H1 (cell line): ENCODE measurements around the gene ATCAY. TPM values are rescaled to one million over a fixed set of nuclear protein-coding genes. Genes with fewer than 3 reads are reported as not detected.

Source experiments
- CTCF ChIA-PET: fragments of 300-600 bp; sonication (Branson Sonifier 250); formaldehyde crosslinking; loops from one replicate; lab custom pipeline; 2021; ENCODE audit not compliant: partially characterized antibody; lab: Charles Lee
- POLR2A ChIA-PET: fragments of 300-600 bp; sonication (Branson Sonifier 250); formaldehyde crosslinking; loops from one replicate; lab custom pipeline; 2021; ENCODE audit warnings: inconsistent platforms; ENCODE audit not compliant: partially characterized antibody; lab: Charles Lee
- DNase-seq, 2 experiments: peaks; one replicate each; pipeline versions ENCODE4 v3.0.0 to v3.0.0-alpha.2; 2010 to 2022; ENCODE audit warnings: low spot score in 2 of 2, low read depth in 1 of 2, mixed read lengths in 1 of 2
- FAIRE-seq: peaks from 2 replicates; lab custom pipeline; 2011; peaks lifted over from hg19 to GRCh38; lab: Jason Lieb, UNC
- H2AFZ ChIP-seq: 2 replicates; pipeline ENCODE4 v1.8.1; 2012; ENCODE audit warnings: low read length, inconsistent platforms
- H2AK5ac ChIP-seq: 2 replicates; pipeline ENCODE4 v1.6.1; 2013; ENCODE audit warnings: low read depth, low read length
- H2BK120ac ChIP-seq: replicated peaks from 2 replicates; pipeline ENCODE3; 2013; ENCODE audit warnings: low read depth, low read length, inconsistent platforms
- H2BK12ac ChIP-seq: 2 replicates; pipeline ENCODE4 v1.6.1; 2013; ENCODE audit warnings: low read depth, low read length
- H2BK15ac ChIP-seq: 2 replicates; pipeline ENCODE4 v1.6.1; 2013; ENCODE audit warnings: low read length
- H2BK20ac ChIP-seq: 2 replicates; pipeline ENCODE4 v1.6.1; 2013; ENCODE audit warnings: low read length
- H2BK5ac ChIP-seq: 2 replicates; pipeline ENCODE4 v1.6.1; 2013; ENCODE audit warnings: low read depth, low read length
- H3K14ac ChIP-seq: 2 replicates; pipeline ENCODE4 v1.6.1; 2013; ENCODE audit warnings: inconsistent platforms; ENCODE audit not compliant: insufficient read length
- H3K18ac ChIP-seq: 2 replicates; pipeline ENCODE4 v1.6.1; 2013; ENCODE audit warnings: low read length; ENCODE audit errors: extremely low read depth
- H3K23ac ChIP-seq: 2 replicates; pipeline ENCODE4 v1.6.1; 2013; ENCODE audit warnings: inconsistent platforms; ENCODE audit not compliant: insufficient read length
- H3K23me2 ChIP-seq: 2 replicates; pipeline ENCODE4 v1.6.1; 2013; ENCODE audit warnings: low read depth, low read length
- H3K27ac ChIP-seq: 2 replicates; pipeline ENCODE4 v1.6.1; 2011; ENCODE audit warnings: low read depth, low read length, inconsistent platforms
- H3K27me3 ChIP-seq, 4 experiments: replicated peaks in 1 of 4; 1 replicate in 1 of 4; 2 replicates in 3 of 4; pipeline versions ENCODE4 v1.6.1 to v1.8.1; 2011 to 2013; ENCODE audit warnings: low read length in 3 of 4, mild to moderate bottlenecking in 3 of 4, inconsistent platforms in 2 of 4, mixed read lengths in 2 of 4, moderate library complexity in 1 of 4; ENCODE audit not compliant: control insufficient read depth in 3 of 4, insufficient read depth in 3 of 4; ENCODE audit errors: extremely low read depth in 1 of 4
- H3K36me3 ChIP-seq, 4 experiments: 2 replicates each; pipeline versions ENCODE4 v1.6.1 to v1.8.1; 2011 to 2013; ENCODE audit warnings: mild to moderate bottlenecking in 4 of 4, low read length in 3 of 4, moderate library complexity in 2 of 4, control low read depth in 1 of 4, inconsistent platforms in 1 of 4; ENCODE audit not compliant: insufficient read depth in 4 of 4, control insufficient read depth in 2 of 4
- H3K4ac ChIP-seq: replicated peaks from 2 replicates; pipeline ENCODE3; 2013; ENCODE audit warnings: low read length, low read depth, mixed read lengths, inconsistent platforms; ENCODE audit not compliant: insufficient read length
- H3K4me1 ChIP-seq, 4 experiments: replicated peaks in 1 of 4; 1 replicate in 1 of 4; 2 replicates in 3 of 4; pipeline versions ENCODE4 v1.6.1 to v1.8.1; 2011 to 2013; ENCODE audit warnings: low read length in 3 of 4, inconsistent platforms in 2 of 4, mixed read lengths in 1 of 4; ENCODE audit not compliant: insufficient read depth in 4 of 4, control insufficient read depth in 3 of 4
- H3K4me2 ChIP-seq, 2 experiments: 2 replicates each; pipeline versions ENCODE4 v1.6.1 to v1.8.1; 2011 to 2013; ENCODE audit warnings: low read depth in 2 of 2, low read length in 2 of 2, control low read depth in 1 of 2, inconsistent platforms in 1 of 2, mild to moderate bottlenecking in 1 of 2; ENCODE audit not compliant: insufficient read depth in 1 of 2
- H3K4me3 ChIP-seq, 4 experiments: fragments of 200-600, 300-600 bp in 1 of 4; sonication (generic), shearing (Covaris generic), sonication (Bioruptor Twin) in 1 of 4; 2 replicates each; pipeline versions ENCODE4 v1.5.1 to v1.8.1; 2011 to 2016; ENCODE audit warnings: low read length in 4 of 4, low read depth in 3 of 4, control low read depth in 2 of 4, inconsistent platforms in 2 of 4, mild to moderate bottlenecking in 2 of 4, mixed read lengths in 1 of 4, moderate library complexity in 1 of 4; ENCODE audit not compliant: insufficient read depth in 2 of 4; ENCODE audit errors: extremely low read depth in 1 of 4
- H3K56ac ChIP-seq: replicated peaks from 2 replicates; pipeline ENCODE3; 2013; ENCODE audit warnings: low read depth, mild to moderate bottlenecking, mixed read lengths, low read length, inconsistent platforms; ENCODE audit not compliant: insufficient read length
- H3K79me1 ChIP-seq: 2 replicates; pipeline ENCODE4 v1.6.1; 2013; ENCODE audit warnings: low read depth, low read length, control low read depth
- H3K79me2 ChIP-seq, 2 experiments: 2 replicates each; pipeline versions ENCODE4 v1.6.1 to v1.8.1; 2012 to 2013; ENCODE audit warnings: low read length in 2 of 2, mild to moderate bottlenecking in 2 of 2, inconsistent platforms in 1 of 2; ENCODE audit not compliant: insufficient read depth in 2 of 2, control insufficient read depth in 1 of 2
- H3K9ac ChIP-seq, 4 experiments: replicated peaks in 1 of 4; 1 replicate in 1 of 4; 2 replicates in 3 of 4; pipeline versions ENCODE4 v1.6.1 to v1.8.1; 2011 to 2013; ENCODE audit warnings: low read depth in 3 of 4, low read length in 3 of 4, control low read depth in 2 of 4, mild to moderate bottlenecking in 2 of 4, moderate library complexity in 2 of 4, inconsistent platforms in 1 of 4; ENCODE audit errors: extremely low read depth in 1 of 4
- H3K9me3 ChIP-seq, 2 experiments: 2 replicates each; pipeline versions ENCODE4 v1.6.1 to v1.8.1; 2012 to 2013; ENCODE audit warnings: mild to moderate bottlenecking in 2 of 2, moderate library complexity in 2 of 2, control low read depth in 1 of 2, inconsistent platforms in 1 of 2, low read depth in 1 of 2, low read length in 1 of 2, mixed read lengths in 1 of 2; ENCODE audit not compliant: insufficient read depth in 2 of 2
- H4K20me1 ChIP-seq, 2 experiments: replicated peaks in 1 of 2; 2 replicates each; pipeline versions ENCODE3 to v1.8.1; 2011 to 2013; ENCODE audit warnings: inconsistent platforms in 2 of 2, low read length in 2 of 2, mild to moderate bottlenecking in 1 of 2; ENCODE audit not compliant: insufficient read depth in 2 of 2, control insufficient read depth in 1 of 2
- H4K5ac ChIP-seq: 2 replicates; pipeline ENCODE4 v1.6.1; 2013; ENCODE audit warnings: low read length, low read depth, mixed read lengths, inconsistent platforms; ENCODE audit not compliant: insufficient read length
- H4K8ac ChIP-seq: 2 replicates; pipeline ENCODE4 v1.8.0; 2013; ENCODE audit warnings: mild to moderate bottlenecking, moderate library complexity, low read length, inconsistent platforms; ENCODE audit not compliant: insufficient read depth; ENCODE audit errors: extremely low read depth
- H4K91ac ChIP-seq: replicated peaks from 2 replicates; pipeline ENCODE3; 2013; ENCODE audit warnings: low read length, mixed read lengths, inconsistent platforms; ENCODE audit not compliant: insufficient read length
- BACH1 ChIP-seq: IDR thresholded peaks from 2 replicates; pipeline ENCODE4 v1.6.1; 2012; ENCODE audit warnings: low read length, improper control_type of control experiment
- FOSL1 ChIP-seq: IDR thresholded peaks from 2 replicates; pipeline ENCODE4 v1.6.1; 2011; ENCODE audit warnings: mild to moderate bottlenecking, low read depth, low read length, moderate library complexity; ENCODE audit not compliant: insufficient read depth
- JUN ChIP-seq: IDR thresholded peaks from 2 replicates; pipeline ENCODE4 v1.6.1; 2011; ENCODE audit warnings: low read depth, mild to moderate bottlenecking, improper control_type of control experiment, low read length
- JUND ChIP-seq: IDR thresholded peaks from 2 replicates; pipeline ENCODE4 v1.6.1; 2011; ENCODE audit warnings: mild to moderate bottlenecking, improper control_type of control experiment, low read length
- POLR2A ChIP-seq, 2 experiments: IDR thresholded peaks; 1 replicate in 1 of 2; 2 replicates in 1 of 2; pipeline ENCODE4 v1.6.1; 2011; ENCODE audit warnings: low read depth in 2 of 2, low read length in 2 of 2, mild to moderate bottlenecking in 2 of 2; ENCODE audit errors: control extremely low read depth in 1 of 2
- RBBP5 ChIP-seq: IDR thresholded peaks from 2 replicates; pipeline ENCODE4 v1.7.1; 2012; ENCODE audit warnings: low read depth, mild to moderate bottlenecking, inconsistent platforms, low read length, moderate library complexity, borderline replicate concordance
- SAP30 ChIP-seq: fragments of 300-600 bp; sonication (generic); IDR thresholded peaks from 2 replicates; pipeline ENCODE4 v1.7.1; 2012; ENCODE audit warnings: low read length, moderate library complexity, mild to moderate bottlenecking, inconsistent platforms; ENCODE audit not compliant: insufficient read depth, insufficient replicate concordance
- SP2 ChIP-seq: IDR thresholded peaks from 2 replicates; pipeline ENCODE4 v1.6.1; 2012; ENCODE audit warnings: mild to moderate bottlenecking, low read length, inconsistent platforms
- TAF7 ChIP-seq: optimal IDR thresholded peaks from 2 replicates; pipeline ENCODE3; 2011; ENCODE audit warnings: low read depth, mild to moderate bottlenecking, inconsistent platforms, low read length, moderate library complexity, borderline replicate concordance
- WGBS, 2 experiments: shearing (Covaris generic) in 1 of 2; methylation state at CpG; one replicate each; pipeline versions ENCODE4 v1.1.6 to v1.1.7; 2013 to 2015; ENCODE audit warnings: low lambda C conversion rate in 2 of 2, mixed read lengths in 2 of 2, inconsistent platforms in 1 of 2, low coverage in 1 of 2, missing lambda C conversion rate in 1 of 2; ENCODE audit not compliant: insufficient replicate concordance in 2 of 2, insufficient coverage in 1 of 2, insufficient read length in 1 of 2; ENCODE audit errors: extremely low coverage in 1 of 2, missing lambda C conversion rate in 1 of 2; 5-methylcytosine and 5-hydroxymethylcytosine counted together
- polyA plus RNA-seq, 7 experiments: library from polyadenylated mRNA; depleted of rRNA in 3 of 7; stranded (reverse) in 5 of 7; unstranded in 2 of 7; fragments of >200 nt in 5 of 7; fragments of 200-250 nt in 2 of 7; gene quantifications; 1 replicate in 5 of 7; 2 replicates in 1 of 7; 4 replicates in 1 of 7; pipeline versions ENCODE4 v1.2.1 to v1.2.3, GENCODE V29; 2011 to 2013; ENCODE audit warnings: missing spikeins in 2 of 7, mixed read lengths in 2 of 7
- total RNA-seq: library from RNA; stranded (reverse); fragmentation: NEBNext Ultra II Directional; extraction: Animal tissue kit (Norgen Biotek cat#: 25700); gene quantifications from 2 replicates; pipeline ENCODE4 v1.2.1, GENCODE V29; 2021

The ATCAY gene
- total and polyA plus RNA-seq, 2 of the 8 experiments (the other 6 are each of a cell fraction or from before 2014, with no cell fraction given) = 24.4 to 33.8 TPM

GRCh38 chr19:3954107-3954506 is 73.6 kb downstream of the ATCAY start:
- Histone ChIP-seq H3K36me3 (peaks cover 2 to 13% (median 5%) of the 10 kb centered on the region in 4 experiments; a peak in 5 of 8 replicates), H3K27me3 (no peaks in the 10 kb centered on the region), H4K8ac (no peak overlapping the region), H3K79me1 (no peaks in the 10 kb centered on the region), H4K91ac (no peak overlapping the region), H3K23ac (no peak overlapping the region), H4K5ac (no peak overlapping the region), H2BK20ac (no peak overlapping the region), H3K4ac (no peak overlapping the region), H3K18ac (no peak overlapping the region), H2BK5ac (no peak overlapping the region), H2BK15ac (no peak overlapping the region), H2BK120ac (no peak overlapping the region), H2BK12ac (no peak overlapping the region), H2AK5ac (no peak overlapping the region), H4K20me1 (peaks cover 3 to 6% of the 10 kb centered on the region in 2 experiments), H3K79me2 (no peaks in the 10 kb centered on the region), H3K14ac (no peak overlapping the region), H3K23me2 (no peaks in the 10 kb centered on the region), H2AFZ (no peak overlapping the region), H3K9me3 (no peaks in the 10 kb centered on the region), H3K4me3 (no peak overlapping the region), H3K27ac (no peak overlapping the region), H3K9ac (no peak overlapping the region), H3K4me1 (peaks cover 0 to 6% (median 2%) of the 10 kb centered on the region in 4 experiments; a peak in 4 of 7 replicates), H3K4me2 (no peak overlapping the region), H3K56ac (no peak overlapping the region)
- 97% methylated on average over 11 of the region's 12 CpGs; no CpG with 5 or more reads in 1 of the 2 experiments for WGBS, 2 experiments
- POLR2A ChIA-PET = interaction anchor here (1.9 to 24.8 kb wide), 10 partner anchors 9 to 87 kb away, joined by 5 to 870 read pairs (median 8); partner anchors contain the start of genes ATCAY, DAPK3, EEF2 and NMRK2
- TF ChIP-seq RBBP5 (no peak), FOSL1 (no peak), JUND (no peak), TAF7 (no peak), BACH1 (no peak), POLR2A (IDR thresholded peaks at IDR 0.05; ENCODE audit: control extremely low read depth in 1 of 2, low read depth in 2 of 2, low read length in 2 of 2) (no peak), SAP30 (no peak), JUN (no peak), SP2 (no peak)
- DNase-seq (no peak), FAIRE-seq (no peak)
- CTCF ChIA-PET = interaction anchor here (0.7 to 1.6 kb wide), 4 partner anchors 21 to 171 kb away, joined by 3 to 4 read pairs (median 3); no protein-coding TSS in a partner anchor
